K562 (cell line): ENCODE data around the gene LAMB3. TPM values are rescaled to one million over a fixed set of nuclear protein-coding genes. Genes with fewer than 3 reads are reported as not detected.

ENCODE experiments used
- ATAC-seq: fragments of 200-7000 bp; cut with Tn5 transposase; 3 replicates; pipeline ENCODE4 v1.9.1; 2020; ENCODE audit warnings: moderate library complexity
- BruUV-seq: library from RNA; stranded (reverse); fragments of 400-500 nt; replicated peaks from 2 replicates; lab custom pipeline; 2021; lab: Mats Ljungman, UMichigan
- CTCF ChIA-PET: fragments of 300-600 bp; formaldehyde crosslinking; extraction: SDS; loops from one replicate; lab custom pipeline; 2021; ENCODE audit warnings: low intra/inter-chr PET ratio; lab: Yijun Ruan, JAX
- POLR2A ChIA-PET: fragments of 300-600, 350-650 bp; sonication (Branson Sonifier 250); formaldehyde crosslinking; extraction: SDS; loops from one replicate; lab custom pipeline; 2021; ENCODE audit warnings: antibody characterized with exemption, inconsistent platforms; lab: Yijun Ruan, JAX
- DNase-seq, 4 experiments: peaks; one replicate each; pipeline versions ENCODE4 v3.0.0 to v3.0.0-alpha.2; 2011 to 2018; ENCODE audit warnings: low spot score in 3 of 4, mixed read lengths in 3 of 4; ENCODE audit errors: extremely low read depth in 1 of 4
- FAIRE-seq: peaks from 2 replicates; lab custom pipeline; 2011; peaks lifted over from hg19 to GRCh38; lab: Jason Lieb, UNC
- H2AFZ ChIP-seq: 2 replicates; pipeline ENCODE4 v1.6.0; 2011; ENCODE audit warnings: low read depth, low read length, control low read depth, inconsistent platforms
- H3K27ac ChIP-seq: fragments of 200-600 bp; 3 replicates; pipeline ENCODE4 v1.8.0; 2011; ENCODE audit warnings: low read depth, mild to moderate bottlenecking, control low read depth, inconsistent platforms, low read length, moderate library complexity, mixed read lengths; ENCODE audit errors: extremely low read depth
- H3K27me3 ChIP-seq, 2 experiments: fragments of 300-600 bp in 1 of 2; 2 replicates in 1 of 2; 3 replicates in 1 of 2; pipeline versions ENCODE4 v1.6.0 to v1.8.0; 2011; ENCODE audit warnings: inconsistent platforms in 2 of 2, low read length in 2 of 2, mild to moderate bottlenecking in 1 of 2, mixed read lengths in 1 of 2, moderate library complexity in 1 of 2; ENCODE audit not compliant: control insufficient read depth in 2 of 2, insufficient read depth in 2 of 2
- H3K36me3 ChIP-seq: fragments of 300-600 bp; 3 replicates; pipeline ENCODE4 v1.8.0; 2011; ENCODE audit warnings: mild to moderate bottlenecking, low read length, inconsistent platforms; ENCODE audit not compliant: control insufficient read depth, insufficient read depth
- H3K4me1 ChIP-seq, 2 experiments: fragments of 200-600 bp in 1 of 2; replicated peaks in 1 of 2; 2 replicates in 1 of 2; 3 replicates in 1 of 2; pipeline versions ENCODE4 v1.5.1 to v1.8.0; 2011; ENCODE audit warnings: inconsistent platforms in 2 of 2, low read length in 2 of 2, mild to moderate bottlenecking in 1 of 2, mixed read lengths in 1 of 2, moderate library complexity in 1 of 2; ENCODE audit not compliant: control insufficient read depth in 2 of 2, insufficient read depth in 2 of 2
- H3K4me2 ChIP-seq: 2 replicates; pipeline ENCODE4 v1.6.1; 2011; ENCODE audit warnings: low read length, control low read depth, inconsistent platforms, mixed read lengths; ENCODE audit not compliant: insufficient read depth
- H3K4me3 ChIP-seq: fragments of 200-600 bp; sonication (generic), shearing (Covaris generic); 2 replicates; pipeline ENCODE4 v1.5.1; 2016; ENCODE audit warnings: control low read depth, inconsistent platforms
- H3K79me2 ChIP-seq: fragments of 200-600 bp; 3 replicates; pipeline ENCODE4 v1.8.0; 2011; ENCODE audit warnings: low read length, inconsistent platforms; ENCODE audit not compliant: control insufficient read depth, insufficient read depth
- H3K9ac ChIP-seq, 2 experiments: 2 replicates each; pipeline versions ENCODE4 v1.6.0 to v1.6.1; 2011; ENCODE audit warnings: low read depth in 2 of 2, low read length in 2 of 2, control low read depth in 1 of 2, inconsistent platforms in 1 of 2, mild to moderate bottlenecking in 1 of 2, mixed read lengths in 1 of 2; ENCODE audit not compliant: insufficient read depth in 1 of 2
- H3K9me1 ChIP-seq: one replicate; pipeline ENCODE4 v1.6.0; 2011; ENCODE audit warnings: inconsistent platforms, mild to moderate bottlenecking, low read length, moderate library complexity; ENCODE audit not compliant: control insufficient read depth, insufficient read depth
- H3K9me3 ChIP-seq: replicated peaks from 2 replicates; pipeline ENCODE4 v1.5.1; 2011; ENCODE audit warnings: low read depth, low read length, inconsistent platforms; ENCODE audit not compliant: control insufficient read depth, insufficient read depth
- H4K20me1 ChIP-seq: replicated peaks from 2 replicates; pipeline ENCODE4 v1.6.1; 2011; ENCODE audit warnings: low read length, inconsistent platforms, mixed read lengths; ENCODE audit not compliant: control insufficient read depth, insufficient read depth
- CEBPB ChIP-seq: fragments of 450-650 bp; IDR thresholded peaks from 2 replicates; pipeline ENCODE4 v1.6.1; 2016; ENCODE audit warnings: missing genetic modification characterization, missing compliant biosample characterization
- CEBPG ChIP-seq, 3 experiments: fragments of 200-800 bp in 1 of 3; sonication (Bioruptor generic) in 1 of 3; sonication (generic) in 1 of 3; formaldehyde crosslinking in 1 of 3; IDR thresholded peaks in 2 of 3; conservative IDR thresholded peaks in 1 of 3; 2 replicates each; pipeline versions ENCODE4 v1.6.1 to v1.8.0; 2016 to 2022; ENCODE audit warnings: missing compliant biosample characterization in 2 of 3, missing genetic modification characterization in 2 of 3, mild to moderate bottlenecking in 1 of 3, missing genetic modification reagents in 1 of 3
- FOSL1 ChIP-seq: fragments of 200-800 bp; sonication (Bioruptor generic); conservative IDR thresholded peaks from 2 replicates; pipeline ENCODE4 v1.6.1; 2016; ENCODE audit warnings: missing genetic modification characterization, missing compliant biosample characterization
- HMGXB4 ChIP-seq: sonication (generic); formaldehyde crosslinking; IDR thresholded peaks from 2 replicates; pipeline ENCODE4 v1.8.1; 2023; ENCODE audit warnings: mild to moderate bottlenecking, missing genetic modification reagents
- JUND ChIP-seq, 2 experiments: IDR thresholded peaks; 2 replicates in 1 of 2; 3 replicates in 1 of 2; pipeline ENCODE4 v1.6.1; 2011; ENCODE audit warnings: borderline replicate concordance in 2 of 2, low read depth in 2 of 2, low read length in 2 of 2, improper control_type of control experiment in 1 of 2, missing biosample characterization in 1 of 2, missing genetic modification characterization in 1 of 2, missing genetic modification reagents in 1 of 2
- RCOR1 ChIP-seq, 2 experiments: IDR thresholded peaks; 2 replicates each; pipeline ENCODE4 v1.6.1; 2012; ENCODE audit warnings: low read depth in 2 of 2, low read length in 2 of 2, borderline replicate concordance in 1 of 2, improper control_type of control experiment in 1 of 2
- ZNF311 ChIP-seq: fragments of 250-450 bp; sonication (Bioruptor Pico); IDR thresholded peaks from 2 replicates; pipeline ENCODE4 v1.4.0; 2020; ENCODE audit warnings: mild to moderate bottlenecking, moderate library complexity
- ZNF639 ChIP-seq, 2 experiments: fragments of 200-800 bp in 1 of 2; sonication (Bioruptor generic) in 1 of 2; sonication (generic) in 1 of 2; formaldehyde crosslinking in 1 of 2; IDR thresholded peaks in 1 of 2; conservative IDR thresholded peaks in 1 of 2; 2 replicates each; pipeline versions ENCODE4 v1.5.0 to v1.6.1; 2016 to 2020; ENCODE audit warnings: missing compliant biosample characterization in 1 of 2, missing genetic modification characterization in 1 of 2, missing genetic modification reagents in 1 of 2
- WGBS: fragments of 100-300 bp; shearing (Covaris generic); methylation state at CpG from one replicate; pipeline ENCODE4 v1.1.6; 2016; ENCODE audit warnings: low coverage, mixed read lengths; ENCODE audit not compliant: insufficient coverage; ENCODE audit errors: missing lambda C conversion rate; 5-methylcytosine and 5-hydroxymethylcytosine counted together
- in situ Hi-C: fragments of 300-500 bp; cut with MboI; formaldehyde crosslinking; loops from 4 replicates; pipeline ENCODE4 v1.15.0; 2018; ENCODE audit warnings: inconsistent platforms, mixed read lengths
- intact Hi-C: fragments of 100-400 bp; cut with micrococcal nuclease; formaldehyde crosslinking; loops from 2 replicates; pipeline ENCODE4 v1.14.2; 2022
- polyA plus RNA-seq, 8 experiments: library from polyadenylated mRNA; depleted of rRNA in 4 of 8; stranded (reverse) in 5 of 8; unstranded in 3 of 8; fragments of >200 nt; fragmentation: Nextera tagmentation in 2 of 8; fragmentation: Illumina TruSeq in 1 of 8; extraction: Ambion mirVana in 2 of 8; extraction: Trizol in 1 of 8; gene quantifications; 2 replicates each; pipeline versions ENCODE4 v1.2.1 to v1.2.3, GENCODE V29; 2011 to 2014; ENCODE audit warnings: inconsistent platforms in 1 of 8, missing spikeins in 1 of 8
- total RNA-seq, 7 experiments: library from RNA; depleted of rRNA in 6 of 7; stranded (reverse); fragments of >200 nt in 6 of 7; fragmentation: Illumina TruSeq in 2 of 7; extraction: Trizol in 2 of 7; gene quantifications; 2 replicates each; pipeline versions ENCODE4 v1.2.1 to v1.2.3, GENCODE V29; 2011 to 2021; ENCODE audit warnings: low replicate concordance in 1 of 7

LAMB3 gene
- total and polyA plus RNA-seq, 9 of the 15 experiments (the other 6 are each of a cell fraction or from before 2014, with no cell fraction given): 0.08 to 1.3 (median 0.91) TPM

GRCh38 chr1:209667103-209667502 is 14.9 kb upstream of the LAMB3 start:
- ATAC-seq (no peak), DNase-seq (no peak), FAIRE-seq (no peak)
- no peak overlapping the region for H3K4me3 ChIP-seq
- intact Hi-C loops (no loop called here), in situ Hi-C loops (no loop called here)
- no peaks in the 10 kb centered on the region for H3K9me3 ChIP-seq
- no peaks in the 10 kb centered on the region for H3K9me1 ChIP-seq
- H3K79me2 ChIP-seq: no peaks in the 10 kb centered on the region
- 0% methylated on average over 1 of the region's 1 CpG for WGBS
- ChIA-PET POLR2A (interaction anchor here (1.3 kb wide), 2 partner anchors 9 to 14 kb away, joined by 4 to 5 read pairs; no protein-coding TSS in a partner anchor), CTCF (no interaction called here)
- BruUV-seq: no TSS peak
- no peak overlapping the region for H3K27ac ChIP-seq
- H3K4me1 ChIP-seq: peaks cover 0 to 18% of the 10 kb centered on the region in 2 experiments; a peak in 3 of 5 replicates
- no peaks in the 10 kb centered on the region for H4K20me1 ChIP-seq
- no peak overlapping the region for H3K4me2 ChIP-seq
- H3K27me3 ChIP-seq: no peaks in the 10 kb centered on the region
- no peak overlapping the region for H2AFZ ChIP-seq
- H3K36me3 ChIP-seq: no peaks in the 10 kb centered on the region
- TF ChIP-seq RCOR1 (IDR thresholded peaks at IDR 0.05; ENCODE audit: borderline replicate concordance in 1 of 2, low read depth in 2 of 2, low read length in 2 of 2) (0 out of 4 replicates have a peak, but pooled peaks of 1 of the 2 experiments have one; percentile 28), JUND (IDR thresholded peaks at IDR 0.05; ENCODE audit: borderline replicate concordance, low read depth, low read length) (no peak), JUND (tag; IDR thresholded peaks at IDR 0.05; ENCODE audit: borderline replicate concordance, low read depth, low read length) (peak; percentile 22; the same call in 1 of the 3 replicates), FOSL1 (tag) (peak; percentile 82), ZNF639 (CRISPR knock-in tag; conservative IDR thresholded peaks at IDR 0.05 in 1 of 2, IDR thresholded peaks at IDR 0.05 in 1 of 2) (peak in 1 of 2 experiments; percentile 40; a peak in 1 of 4 replicates), CEBPB (tag) (0 out of 2 replicates have a peak, but pooled peaks have one; percentile 16), ZNF311 (CRISPR knock-in tag) (no peak), CEBPG (CRISPR knock-in tag; IDR thresholded peaks at IDR 0.05) (no peak), CEBPG (tag; conservative IDR thresholded peaks at IDR 0.05 in 1 of 2, IDR thresholded peaks at IDR 0.05 in 1 of 2) (peak; percentile 69 to 80), HMGXB4 (CRISPR knock-in tag) (no peak)
- H3K9ac ChIP-seq: no peak overlapping the region
